HEK293 (cell line): ENCODE data around the gene HMGCS1.
A peak's percentile ranks its signal among the peaks of the same experiment; 100 is the strongest.
"Not testable (repeated sequence)": the region's sequence is repeated elsewhere in the genome, so short reads cannot be mapped to it uniquely, and the experiment has no call there.

Experiments
- CTCF ChIA-PET: fragments of 350-600 bp; formaldehyde crosslinking; extraction: SDS; loops from one replicate; lab custom pipeline; 2021; ENCODE audit warnings: antibody characterized with exemption; lab: Yijun Ruan, JAX
- POLR2A ChIA-PET: fragments of 300-600 bp; formaldehyde crosslinking; extraction: SDS; loops from one replicate; lab custom pipeline; 2020; ENCODE audit warnings: antibody characterized with exemption, inconsistent platforms; lab: Yijun Ruan, JAX
- H3K27ac ChIP-seq: fragments of 200-500 bp; sonication (Bioruptor generic); 2 replicates; pipeline ENCODE4 v1.5.1; 2014; ENCODE audit warnings: low read depth, low read length, control low read depth, inconsistent platforms; ENCODE audit errors: extremely low read depth
- H3K36me3 ChIP-seq, 2 experiments: fragments of 200-500 bp in 1 of 2; sonication (Bioruptor generic) in 1 of 2; 1 replicate in 1 of 2; 2 replicates in 1 of 2; pipeline ENCODE4 v1.5.1; 2014 to 2017; ENCODE audit warnings: inconsistent platforms in 2 of 2, low read length in 2 of 2; ENCODE audit not compliant: control insufficient read depth in 2 of 2, insufficient read depth in 1 of 2
- H3K4me1 ChIP-seq: fragments of 200-500 bp; sonication (Bioruptor generic); 2 replicates; pipeline ENCODE4 v1.5.1; 2014; ENCODE audit warnings: mild to moderate bottlenecking, low read length, inconsistent platforms; ENCODE audit not compliant: control insufficient read depth, insufficient read depth
- H3K4me3 ChIP-seq: 2 replicates; pipeline ENCODE4 v1.5.1; 2011; ENCODE audit warnings: low read depth, mild to moderate bottlenecking, control low read depth, low read length, moderate library complexity
- H3K9me3 ChIP-seq: fragments of 200-500 bp; sonication (Bioruptor generic); 2 replicates; pipeline ENCODE4 v1.5.1; 2014; ENCODE audit warnings: low read depth, low read length, inconsistent platforms; ENCODE audit not compliant: control insufficient read depth, insufficient read depth
- CTCF ChIP-seq: fragments of 450-650 bp; formaldehyde crosslinking; IDR thresholded peaks from 2 replicates; pipeline ENCODE4 v1.5.1; 2016; ENCODE audit warnings: missing biosample characterization, missing genetic modification characterization
- GLI2 ChIP-seq: fragments of 450-650 bp; formaldehyde crosslinking; IDR thresholded peaks from 2 replicates; pipeline ENCODE4; 2017; ENCODE audit warnings: missing biosample characterization, missing genetic modification characterization, low read depth, borderline replicate concordance
- MYNN ChIP-seq: fragments of 450-650 bp; formaldehyde crosslinking; IDR thresholded peaks from 2 replicates; pipeline ENCODE4 v1.5.1; 2016; ENCODE audit warnings: missing biosample characterization, missing genetic modification characterization, borderline replicate concordance
- MZF1 ChIP-seq: fragments of 450-650 bp; formaldehyde crosslinking; IDR thresholded peaks from 2 replicates; pipeline ENCODE4 v1.5.1; 2017; ENCODE audit warnings: missing biosample characterization, missing genetic modification characterization, borderline replicate concordance
- PATZ1 ChIP-seq: fragments of 450-650 bp; formaldehyde crosslinking; IDR thresholded peaks from 2 replicates; pipeline ENCODE4 v1.5.1; 2016; ENCODE audit warnings: missing biosample characterization, missing genetic modification characterization
- PRDM1 ChIP-seq: fragments of 450-650 bp; formaldehyde crosslinking; IDR thresholded peaks from 2 replicates; pipeline ENCODE4; 2016; ENCODE audit warnings: missing biosample characterization, missing genetic modification characterization
- SCRT1 ChIP-seq: fragments of 450-650 bp; formaldehyde crosslinking; IDR thresholded peaks from 2 replicates; pipeline ENCODE4 v1.5.1; 2016; ENCODE audit warnings: missing biosample characterization, missing genetic modification characterization, borderline replicate concordance
- SETDB1 ChIP-seq: IDR thresholded peaks from one replicate; pipeline ENCODE4 v1.6.1; 2017; ENCODE audit warnings: mild to moderate bottlenecking, low read length, moderate library complexity, mixed read lengths; ENCODE audit not compliant: insufficient read length
- TRIM28 ChIP-seq: IDR thresholded peaks from 2 replicates; pipeline ENCODE4 v1.6.1; 2011; ENCODE audit warnings: low read length, control low read depth, borderline replicate concordance
- YY1 ChIP-seq: fragments of 450-650 bp; formaldehyde crosslinking; IDR thresholded peaks from 2 replicates; pipeline ENCODE4 v1.5.1; 2018; ENCODE audit warnings: missing biosample characterization, missing genetic modification characterization
- ZBTB21 ChIP-seq: fragments of 450-650 bp; formaldehyde crosslinking; IDR thresholded peaks from 2 replicates; pipeline ENCODE4 v1.5.1; 2017; ENCODE audit warnings: missing biosample characterization, missing genetic modification characterization
- ZFHX2 ChIP-seq: fragments of 450-650 bp; formaldehyde crosslinking; conservative IDR thresholded peaks from 2 replicates; pipeline ENCODE4 v1.5.1; 2016; ENCODE audit warnings: missing biosample characterization, missing genetic modification characterization
- ZNF202 ChIP-seq: fragments of 450-650 bp; formaldehyde crosslinking; IDR thresholded peaks from 2 replicates; pipeline ENCODE4 v1.5.1; 2016; ENCODE audit warnings: missing biosample characterization, missing genetic modification characterization, borderline replicate concordance
- ZNF354C ChIP-seq: fragments of 450-650 bp; formaldehyde crosslinking; IDR thresholded peaks from 2 replicates; pipeline ENCODE4 v1.5.1; 2016; ENCODE audit warnings: missing biosample characterization, missing genetic modification characterization, low read depth, borderline replicate concordance
- ZNF426 ChIP-seq: fragments of 450-650 bp; formaldehyde crosslinking; IDR thresholded peaks from 2 replicates; pipeline ENCODE4 v1.5.1; 2017; ENCODE audit warnings: missing biosample characterization, missing genetic modification characterization, mild to moderate bottlenecking, inconsistent platforms, moderate library complexity
- ZNF510 ChIP-seq: fragments of 450-650 bp; formaldehyde crosslinking; IDR thresholded peaks from 2 replicates; pipeline ENCODE4 v1.5.1; 2018; ENCODE audit warnings: mild to moderate bottlenecking, missing genetic modification characterization, missing biosample characterization; ENCODE audit not compliant: insufficient replicate concordance
- ZNF513 ChIP-seq: fragments of 450-650 bp; IDR thresholded peaks from 2 replicates; pipeline ENCODE4 v1.5.1; 2018; ENCODE audit warnings: missing biosample characterization, missing genetic modification characterization
- ZNF555 ChIP-seq: fragments of 450-650 bp; formaldehyde crosslinking; conservative IDR thresholded peaks from 2 replicates; pipeline ENCODE4 v1.5.1; 2017; ENCODE audit warnings: missing biosample characterization, mild to moderate bottlenecking, missing genetic modification characterization, inconsistent platforms
- ZNF596 ChIP-seq: fragments of 450-650 bp; IDR thresholded peaks from 2 replicates; pipeline ENCODE4 v1.5.0; 2018; ENCODE audit warnings: missing biosample characterization, mild to moderate bottlenecking, missing genetic modification characterization, moderate library complexity
- ZNF600 ChIP-seq: fragments of 450-650 bp; formaldehyde crosslinking; IDR thresholded peaks from 2 replicates; pipeline ENCODE4 v1.5.1; 2016; ENCODE audit warnings: missing biosample characterization, missing genetic modification characterization
- ZNF677 ChIP-seq: fragments of 450-650 bp; IDR thresholded peaks from 2 replicates; pipeline ENCODE4 v1.5.0; 2018; ENCODE audit warnings: missing biosample characterization, mild to moderate bottlenecking, missing genetic modification characterization, moderate library complexity
- ZXDB ChIP-seq: fragments of 450-650 bp; formaldehyde crosslinking; IDR thresholded peaks from 2 replicates; pipeline ENCODE4 v1.5.1; 2016; ENCODE audit warnings: missing biosample characterization, missing genetic modification characterization

Gene HMGCS1

GRCh38 chr5:43336159-43336558, 22.9 kb upstream of the HMGCS1 start (continued):
- TF ChIP-seq SCRT1 (tag by site-specific recombination) (no peak), MYNN (no peak), PATZ1 (tag by site-specific recombination) (no peak), PRDM1 (tag by site-specific recombination) (peak; percentile 67), ZNF510 (no peak), ZNF596 (tag by site-specific recombination) (no peak), ZNF677 (no peak), SETDB1 (peak; percentile 96), CTCF (no peak), YY1 (no peak)
- TF ChIP-seq, all 188 proteins: peak for 33

DNA sequence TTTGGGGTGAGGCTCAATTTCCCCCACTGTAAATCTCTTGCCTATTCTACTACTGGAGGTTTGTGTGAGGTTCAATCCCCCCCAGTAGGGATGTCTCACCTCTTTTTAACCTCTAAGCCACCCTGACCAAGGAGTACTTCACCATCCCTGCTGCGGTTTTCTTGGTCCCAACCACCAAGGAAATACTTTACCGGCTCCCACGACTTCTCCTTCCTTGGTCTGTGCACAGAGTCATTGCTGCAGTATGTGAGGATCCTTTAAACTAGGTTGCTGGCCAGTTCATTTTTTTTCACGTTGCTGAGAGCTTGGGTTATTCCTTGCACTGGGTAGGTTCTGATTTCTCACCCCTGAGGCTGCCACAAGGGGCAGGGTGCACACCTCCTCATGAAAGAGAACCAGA, 22.5 kb upstream of the HMGCS1 start:
- Histone ChIP-seq H3K36me3 (no peaks in the 10 kb centered on the region), H3K4me1 (no peaks in the 10 kb centered on the region), H3K9me3 (peaks cover under 1% of the 10 kb centered on the region; the same call in 1 of the 2 replicates), H3K27ac (no peak overlapping the region), H3K4me3 (no peak overlapping the region)
- ChIA-PET CTCF (no interaction called here), POLR2A (no interaction called here)
- no peak for TF ChIP-seq ZNF677
- TF ChIP-seq TRIM28, result no peak
- TF ChIP-seq GLI2 (tag by site-specific recombination), result no peak
- no peak for TF ChIP-seq ZNF510
- no peak for TF ChIP-seq MZF1 (tag by site-specific recombination)
- TF ChIP-seq ZNF426, result no peak
- TF ChIP-seq ZXDB (tag by site-specific recombination), result no peak
- TF ChIP-seq ZNF202 (tag by site-specific recombination), result no peak
- no peak for TF ChIP-seq ZNF600
- TF ChIP-seq ZNF555 (tag by site-specific recombination), result no peak

DNA sequence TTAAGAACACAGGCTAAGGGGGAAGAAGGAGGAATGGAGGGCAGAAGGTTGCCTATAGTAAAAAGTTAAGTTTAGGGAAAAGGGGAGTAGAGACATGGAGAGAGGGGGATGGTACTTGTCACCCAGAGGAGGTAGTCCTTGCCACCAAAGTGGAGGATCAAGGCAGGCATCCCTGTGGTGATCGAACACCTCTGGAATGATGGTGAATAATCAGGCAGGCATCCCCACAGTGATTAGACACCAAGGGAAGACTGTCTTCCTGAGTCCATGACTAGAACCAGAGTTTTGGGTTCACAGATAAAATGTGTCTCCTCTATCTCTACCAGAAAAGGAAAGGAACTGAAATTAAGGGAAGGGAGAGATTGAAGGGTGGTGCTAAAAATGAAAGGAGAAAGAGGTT, 19.2 kb upstream of the HMGCS1 start:
- ChIA-PET CTCF (no interaction called here), POLR2A (no interaction called here)
- H3K27ac ChIP-seq, result no peak overlapping the region
- H3K9me3 ChIP-seq, result no peaks in the 10 kb centered on the region
- no peak overlapping the region for H3K4me3 ChIP-seq
- TF ChIP-seq ZBTB21 (tag by site-specific recombination) (no peak), ZNF354C (tag by site-specific recombination) (no peak), ZNF513 (tag by site-specific recombination) (no peak), ZFHX2 (tag by site-specific recombination) (no peak)
- H3K36me3 ChIP-seq, result no peaks in the 10 kb centered on the region
- H3K4me1 ChIP-seq, result no peaks in the 10 kb centered on the region

DNA sequence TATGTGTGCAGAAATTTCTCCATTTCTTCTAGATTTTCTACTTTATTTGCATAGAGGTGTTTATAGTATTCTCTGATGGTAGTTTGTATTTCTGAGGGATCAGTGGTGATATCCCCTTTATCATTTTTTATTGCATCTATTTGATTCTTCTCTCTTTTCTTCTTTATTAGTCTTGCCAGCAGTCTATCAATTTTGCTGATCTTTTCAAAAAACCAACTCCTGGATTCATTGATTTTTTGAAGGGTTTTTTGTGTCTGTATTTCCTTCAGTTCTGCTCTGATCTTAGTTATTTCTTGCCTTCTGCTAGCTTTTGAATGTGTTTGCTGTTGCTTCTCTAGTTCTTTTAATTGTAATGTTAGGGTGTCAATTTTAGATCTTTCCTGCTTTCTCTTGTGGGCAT, 12.4 kb upstream of the HMGCS1 start:
- CTCF ChIA-PET, H3K9me3 ChIP-seq, H3K36me3 ChIP-seq, H3K4me3 ChIP-seq, H3K4me1 ChIP-seq, H3K27ac ChIP-seq: not testable (repeated sequence)
- POLR2A ChIA-PET, result interaction anchor here (0.6 kb wide), 1 partner anchor 25 kb away, joined by 5 read pairs; no protein-coding TSS in a partner anchor

- H3K4me1 ChIP-seq, POLR2A ChIA-PET, H3K36me3 ChIP-seq, H3K4me3 ChIP-seq, H3K27ac ChIP-seq, H3K9me3 ChIP-seq, CTCF ChIA-PET: not testable (repeated sequence)
Measured at GRCh38 chr5:43323488-43323887, 10.3 kb upstream of the HMGCS1 start.
